Sigmoid colon (tissue), 7 donors: ENCODE measurements around the gene CATSPERE. TPM values are rescaled to one million over a fixed set of nuclear protein-coding genes. Genes with fewer than 3 reads are reported as not detected.

Source experiments
- DNase-seq: peaks from one replicate; pipeline ENCODE4 v3.0.0-alpha.2; 2019
- H3K27ac ChIP-seq, 4 donors: fragments of 200-600 bp; sonication (generic); one replicate each; pipeline ENCODE4 v1.5.1; 2016 to 2019; ENCODE audit warnings: mild to moderate bottlenecking in 1 of 4
- H3K27me3 ChIP-seq, 3 donors: fragments of 200-600 bp; sonication (generic); one replicate each; pipeline ENCODE4 v1.5.1; 2019; ENCODE audit warnings: mild to moderate bottlenecking in 1 of 3
- H3K36me3 ChIP-seq, 4 donors: fragments of 200-600 bp; sonication (generic); one replicate each; pipeline ENCODE4 v1.5.1; 2016 to 2019
- H3K4me1 ChIP-seq, 4 donors: fragments of 200-600 bp; sonication (generic); one replicate each; pipeline ENCODE4 v1.5.1; 2017 to 2019
- H3K4me3 ChIP-seq, 4 donors: fragments of 200-600 bp; sonication (generic); one replicate each; pipeline ENCODE4 v1.5.1; 2017 to 2019; ENCODE audit warnings: mild to moderate bottlenecking in 2 of 4, moderate library complexity in 1 of 4
- H3K9me3 ChIP-seq, 4 donors: fragments of 200-600 bp in 3 of 4; sonication (generic) in 3 of 4; one replicate each; pipeline versions ENCODE4 v1.5.1 to v1.6.1; 2013 to 2019
- CTCF ChIP-seq, 4 experiments: fragments of 450-650 bp in 3 of 4; fragments of 200-600 bp in 1 of 4; IDR thresholded peaks; one replicate each; pipeline ENCODE4 v1.5.1; 2016 to 2019; ENCODE audit warnings: antibody characterized with exemption in 4 of 4, mild to moderate bottlenecking in 3 of 4, moderate library complexity in 2 of 4
- EP300 ChIP-seq, 4 donors: sonication (generic); formaldehyde crosslinking; IDR thresholded peaks; one replicate each; pipeline ENCODE4 v1.6.1; 2017; ENCODE audit warnings: antibody characterized with exemption in 4 of 4
- POLR2A ChIP-seq, 2 donors: fragments of 450-650 bp; IDR thresholded peaks; one replicate each; pipeline ENCODE4 v1.6.1; 2016; ENCODE audit warnings: antibody characterized with exemption in 2 of 2, mild to moderate bottlenecking in 2 of 2, moderate library complexity in 2 of 2
- POLR2AphosphoS5 ChIP-seq, 4 donors: sonication (generic); formaldehyde crosslinking; IDR thresholded peaks; one replicate each; pipeline ENCODE4 v1.6.1; 2017; ENCODE audit warnings: antibody characterized with exemption in 4 of 4
- WGBS, 2 donors: extraction: QIAGEN DNeasy Blood & Tissue Kit; methylation state at CpG; one replicate each; pipeline ENCODE4 v1.1.7; 2013; 5-methylcytosine and 5-hydroxymethylcytosine counted together
- intact Hi-C: fragments of 100-400 bp; cut with DNase I; formaldehyde crosslinking; loops from one replicate; pipeline ENCODE4 v1.15.1; 2023
- polyA plus RNA-seq, 3 donors: library from polyadenylated mRNA; stranded (reverse); fragments of 200-250 nt; gene quantifications; one replicate each; pipeline ENCODE4 v1.2.3, GENCODE V29; 2013
- total RNA-seq, 4 donors: library from RNA; depleted of rRNA; stranded (reverse); fragments of >200 nt; gene quantifications; one replicate each; pipeline ENCODE4 v1.1.0, GENCODE V29; 2016
- donor health status: healthy with polysubstance abuse.
- donor health status: Bipolar disorder and iron deficiency.
- donor health status: healthy.

The CATSPERE gene
- total and polyA plus RNA-seq, 7 donors, result 0.31 to 2.0 (median 1.4) TPM; not detected in 2

GRCh38 chr1:244626709-244627108 lies 165.6 kb downstream of the CATSPERE start:
- DNase-seq, result no peak
- Histone ChIP-seq H3K36me3 (no peaks in the 10 kb centered on the region), H3K4me3 (no peak overlapping the region), H3K4me1 (no peaks in the 10 kb centered on the region), H3K9me3 (no peaks in the 10 kb centered on the region), H3K27ac (no peak overlapping the region), H3K27me3 (no peaks in the 10 kb centered on the region)
- intact Hi-C loops, result no loop called here
- 90 to 93% methylated on average over 4 of the region's 4 CpGs for WGBS, 2 donors
- TF ChIP-seq POLR2A (IDR thresholded peaks at IDR 0.05), result no peak

- intact Hi-C loops, result no loop called here
- H3K36me3 ChIP-seq, result no peaks in the 10 kb centered on the region
- WGBS, 2 donors, result 87% methylated on average over 5 of the region's 5 CpGs
- H3K9me3 ChIP-seq, result peaks cover 0 to 2% (median 0%) of the 10 kb centered on the region in 4 donors
- DNase-seq, result no peak
- H3K27me3 ChIP-seq, result no peaks in the 10 kb centered on the region
- H3K27ac ChIP-seq, result no peak overlapping the region
- TF ChIP-seq POLR2A (IDR thresholded peaks at IDR 0.05) (no peak), CTCF (IDR thresholded peaks at IDR 0.05) (no peak), POLR2AphosphoS5 (IDR thresholded peaks at IDR 0.05) (no peak), EP300 (IDR thresholded peaks at IDR 0.05) (no peak)
- H3K4me1 ChIP-seq, result no peaks in the 10 kb centered on the region
- no peak overlapping the region for H3K4me3 ChIP-seq
These were observed 167.7 kb downstream of the CATSPERE start for GRCh38 chr1:244628789-244629188.

- Histone ChIP-seq H3K36me3 (no peaks in the 10 kb centered on the region), H3K4me3 (no peak overlapping the region), H3K27me3 (no peaks in the 10 kb centered on the region), H3K27ac (no peak overlapping the region), H3K4me1 (no peaks in the 10 kb centered on the region), H3K9me3 (peaks cover 0 to 2% (median 0%) of the 10 kb centered on the region in 4 donors)
- no peak for TF ChIP-seq POLR2AphosphoS5 (IDR thresholded peaks at IDR 0.05)
- TF ChIP-seq CTCF (IDR thresholded peaks at IDR 0.05), result no peak
- no peak for TF ChIP-seq EP300 (IDR thresholded peaks at IDR 0.05)
- no peak for TF ChIP-seq POLR2A (IDR thresholded peaks at IDR 0.05)
- intact Hi-C loops, result no loop called here
- no peak for DNase-seq
These were observed 172.1 kb downstream of the CATSPERE start for GRCh38 chr1:244633140-244633539.

GRCh38 chr1:244634546-244634945 lies 173.5 kb downstream of the CATSPERE start:
- H3K27me3 ChIP-seq, result no peaks in the 10 kb centered on the region
- DNase-seq, result no peak
- 91 to 92% methylated on average over 6 of the region's 6 CpGs for WGBS, 2 donors
- H3K4me3 ChIP-seq, result no peak overlapping the region
- H3K4me1 ChIP-seq, result no peaks in the 10 kb centered on the region
- no peak overlapping the region for H3K27ac ChIP-seq
- peaks cover 0 to 2% (median 0%) of the 10 kb centered on the region in 4 donors for H3K9me3 ChIP-seq
- H3K36me3 ChIP-seq, result no peaks in the 10 kb centered on the region
- intact Hi-C loops, result no loop called here
- TF ChIP-seq CTCF (IDR thresholded peaks at IDR 0.05) (no peak), EP300 (IDR thresholded peaks at IDR 0.05) (no peak), POLR2AphosphoS5 (IDR thresholded peaks at IDR 0.05) (no peak), POLR2A (IDR thresholded peaks at IDR 0.05) (no peak)

GRCh38 chr1:244636488-244637259 lies 175.6 kb downstream of the CATSPERE start:
- Histone ChIP-seq H3K36me3 (no peaks in the 10 kb centered on the region), H3K4me1 (no peaks in the 10 kb centered on the region), H3K27me3 (no peaks in the 10 kb centered on the region), H3K9me3 (peaks cover 0 to 2% (median 0%) of the 10 kb centered on the region in 4 donors), H3K4me3 (no peak overlapping the region), H3K27ac (no peak overlapping the region)
- WGBS, 2 donors, result 91% methylated on average over 10 of the region's 10 CpGs
- DNase-seq, result no peak
- TF ChIP-seq POLR2AphosphoS5 (IDR thresholded peaks at IDR 0.05), result no peak
- TF ChIP-seq CTCF (IDR thresholded peaks at IDR 0.05), result no peak
- no peak for TF ChIP-seq EP300 (IDR thresholded peaks at IDR 0.05)
- no peak for TF ChIP-seq POLR2A (IDR thresholded peaks at IDR 0.05)
- intact Hi-C loops, result no loop called here
